ENCODE results near the gene CCL1. TPM values are rescaled to one million over a fixed set of nuclear protein-coding genes. Genes with fewer than 3 reads are reported as not detected.

The CCL1 gene
- total RNA-seq, 1 experiment from 2014 or later, result not detected

DNA sequence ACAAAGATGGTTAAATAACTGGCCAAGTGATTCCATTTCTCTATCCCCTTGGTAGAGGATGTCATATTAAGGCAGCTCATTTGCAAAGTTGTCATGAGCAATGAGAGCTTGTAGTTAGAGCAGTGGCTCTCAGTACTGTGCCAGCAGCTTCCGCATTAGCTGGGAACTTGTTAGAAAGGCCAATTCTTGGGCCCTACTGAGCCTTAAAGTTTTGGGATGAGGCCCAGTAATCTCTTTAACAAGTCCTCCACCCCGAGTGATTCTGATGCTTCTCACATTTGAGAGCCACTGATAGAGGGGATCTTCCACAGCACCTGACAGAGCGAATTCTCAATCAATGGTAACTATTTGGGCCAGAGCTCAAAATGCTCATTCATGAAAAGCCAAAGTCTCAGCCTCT lies 20.2 kb upstream of the CCL1 start:
- DNase-seq (ENCODE audit: low read depth), result no peak

DNA sequence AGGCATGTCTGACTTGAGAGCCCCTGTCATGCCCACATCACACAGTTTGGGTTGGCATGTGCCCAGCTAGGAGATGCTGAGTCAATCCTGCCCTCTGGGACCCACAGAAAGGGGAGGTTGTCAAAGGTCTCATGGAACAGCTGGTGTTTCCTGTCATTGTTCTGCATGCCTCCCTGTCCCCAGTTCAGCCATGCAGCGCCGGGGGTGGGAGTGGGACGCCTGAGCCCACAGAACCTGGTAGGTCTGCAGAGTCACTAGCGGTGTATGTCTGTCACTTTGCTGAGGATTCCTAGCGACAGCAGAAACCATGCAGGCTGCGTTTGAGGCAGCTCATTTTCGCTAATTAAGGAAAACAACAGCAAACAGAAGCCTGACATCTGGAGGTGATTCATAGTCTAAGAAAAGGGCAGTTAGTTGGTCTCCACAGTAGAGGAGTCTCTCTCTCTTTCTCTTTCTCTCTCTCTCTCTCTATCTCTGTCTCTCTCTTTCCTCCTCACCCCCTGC lies 19.6 kb upstream of the CCL1 start:
- DNase-seq (ENCODE audit: low read depth), result peak; percentile 47

DNA sequence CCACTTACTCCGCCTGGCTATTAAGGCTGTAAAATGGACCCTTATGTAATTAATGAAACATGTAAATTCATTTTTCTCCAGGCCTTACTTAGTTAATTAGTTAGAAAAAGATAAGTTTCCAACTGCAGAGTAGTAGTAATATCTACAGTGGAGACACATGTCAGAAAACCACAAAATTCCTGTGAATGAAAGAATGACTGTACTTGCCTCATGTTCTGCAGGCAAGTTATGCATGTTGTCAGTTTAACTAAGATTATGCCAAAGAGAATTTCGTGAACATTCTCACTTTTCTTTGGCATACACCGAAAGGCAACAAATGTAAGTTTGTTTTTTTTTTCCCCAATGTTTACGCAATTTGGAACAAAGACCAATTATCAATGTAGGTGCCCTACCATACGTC lies 16.8 kb upstream of the CCL1 start:
- DNase-seq (ENCODE audit: low read depth), result no peak

DNA sequence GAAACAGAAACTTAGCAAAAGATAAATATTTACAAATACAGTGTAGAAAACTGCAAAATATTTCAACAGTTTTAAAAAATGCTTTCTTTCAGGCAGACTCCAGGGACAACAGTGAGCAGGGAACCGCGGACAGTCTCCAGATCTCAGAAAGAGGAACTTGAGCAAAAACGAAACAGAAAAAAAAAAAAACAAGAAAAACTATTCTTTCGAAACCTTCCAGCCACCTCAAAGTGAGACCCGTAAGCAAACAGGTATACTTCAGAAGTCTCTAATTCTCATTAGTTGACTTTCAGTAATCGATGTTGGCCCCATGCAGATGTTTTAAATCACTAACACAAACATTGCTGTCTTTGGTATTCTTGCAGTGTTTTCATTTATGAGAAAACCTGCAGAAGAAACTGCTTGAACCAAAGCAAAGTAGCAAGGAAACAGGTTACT lies 15.7 kb upstream of the CCL1 start:
- DNase-seq (ENCODE audit: low read depth), result no peak

DNA sequence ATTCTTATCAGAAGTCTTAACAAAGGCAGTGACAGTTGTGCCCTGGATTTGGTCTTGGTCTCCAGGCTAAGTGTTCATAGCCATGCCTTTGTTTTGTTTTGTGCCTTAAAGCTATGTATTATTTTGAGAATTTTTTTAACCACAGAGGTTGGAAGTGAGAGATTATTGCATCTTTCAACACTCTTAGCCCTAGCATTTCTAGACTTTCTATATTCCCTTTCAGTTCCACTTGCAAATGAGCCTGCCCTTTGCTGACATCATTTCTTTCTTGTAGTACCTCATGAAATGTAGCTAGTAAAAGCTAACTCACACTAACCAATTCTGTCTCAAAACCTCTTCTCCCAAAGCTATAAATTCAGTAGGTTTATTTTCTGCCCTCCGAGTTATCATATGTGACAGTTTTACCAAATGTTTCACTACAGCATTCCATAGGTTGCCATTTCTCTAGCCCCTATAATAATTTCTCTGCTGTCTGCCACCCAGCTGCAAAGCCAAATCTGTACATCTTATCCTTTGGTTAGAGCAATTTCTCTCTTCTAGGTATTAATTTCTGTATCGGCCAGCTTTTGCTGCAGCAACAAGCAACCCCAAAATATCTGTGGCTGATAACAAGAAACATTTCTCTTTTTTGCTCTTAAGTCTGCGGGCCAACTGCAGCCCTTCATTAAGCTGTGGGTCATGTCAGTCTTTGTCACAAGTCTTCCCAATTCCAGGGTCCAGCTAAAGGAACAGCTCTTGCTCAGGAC lies 14.2 kb upstream of the CCL1 start:
- no peak for DNase-seq (ENCODE audit: low read depth)

- DNase-seq (ENCODE audit: low read depth), result no peak
Measured at GRCh38 chr17:34375426-34375997, 12.5 kb upstream of the CCL1 start.

DNA sequence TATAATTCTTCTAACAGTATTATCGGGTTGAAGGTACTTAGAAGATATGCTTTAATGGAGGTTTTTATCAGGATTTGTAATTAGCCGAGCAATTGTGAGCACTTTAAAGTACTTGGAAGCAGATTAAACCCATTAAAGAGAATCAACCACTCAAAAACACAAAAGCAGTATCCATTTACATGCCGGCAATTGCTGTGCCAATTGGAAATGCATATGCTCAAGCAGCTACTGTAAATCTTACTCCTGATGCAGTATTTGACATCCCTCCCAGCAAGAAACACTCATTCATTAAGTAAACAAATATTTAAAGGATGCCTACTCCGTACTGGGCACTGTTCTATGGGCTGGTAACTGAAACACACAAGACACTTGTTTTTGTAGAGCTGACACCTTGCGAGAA lies 11.4 kb upstream of the CCL1 start:
- DNase-seq (ENCODE audit: low read depth), result no peak

DNA sequence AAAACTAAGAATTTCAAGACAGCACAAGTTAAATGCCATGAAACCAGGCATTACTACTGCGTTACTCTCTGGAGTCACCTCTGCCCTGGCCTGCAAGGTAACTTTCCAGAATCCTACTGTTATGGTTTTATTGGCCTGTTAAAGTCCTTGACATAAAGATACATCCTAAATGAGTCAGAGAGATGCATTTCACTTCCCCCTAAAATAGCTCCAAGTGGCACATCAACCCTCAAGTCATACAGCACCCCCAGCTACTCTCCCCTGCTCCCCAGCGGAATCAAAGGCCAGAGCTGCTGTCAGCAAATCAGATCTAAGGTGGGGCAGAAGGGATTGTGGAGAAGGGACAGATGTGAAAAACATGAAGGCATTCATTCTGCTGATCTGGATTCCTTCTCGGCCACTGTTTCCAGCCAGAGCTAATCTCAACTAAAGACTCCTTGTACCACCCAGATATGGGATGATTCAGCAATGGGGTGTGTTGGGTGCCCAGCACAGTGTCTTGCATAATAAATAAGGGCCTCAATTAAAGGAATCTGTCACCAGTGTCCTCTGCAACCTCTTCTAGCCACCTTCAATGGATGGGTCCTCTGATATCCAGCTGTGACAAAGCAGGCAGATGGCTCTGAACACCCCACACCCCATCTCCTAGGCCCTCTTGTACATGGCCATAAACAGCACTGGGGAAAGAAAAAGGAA lies 8.5 kb upstream of the CCL1 start:
- DNase-seq (ENCODE audit: low read depth), result no peak

DNA sequence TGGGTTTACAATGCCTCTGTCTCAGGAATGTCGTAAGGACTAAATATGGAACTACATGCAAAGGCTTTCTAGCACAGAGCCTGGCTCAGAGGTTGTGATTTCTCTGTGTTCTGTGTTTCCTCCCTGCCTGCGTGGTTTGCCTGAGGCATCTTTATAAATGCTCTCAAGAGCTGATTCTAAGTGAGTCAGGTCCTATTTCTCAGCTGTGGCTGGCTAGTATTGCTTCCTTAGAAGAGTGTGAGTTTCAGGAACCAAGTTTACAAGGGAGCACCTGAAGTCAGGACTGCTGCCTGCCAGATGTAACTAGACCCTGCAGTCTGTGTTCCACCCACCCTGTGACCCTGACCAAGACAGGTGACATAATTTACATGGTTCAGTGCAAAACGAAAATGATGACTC lies 8.0 kb upstream of the CCL1 start:
- no peak for DNase-seq (ENCODE audit: low read depth)

DNA sequence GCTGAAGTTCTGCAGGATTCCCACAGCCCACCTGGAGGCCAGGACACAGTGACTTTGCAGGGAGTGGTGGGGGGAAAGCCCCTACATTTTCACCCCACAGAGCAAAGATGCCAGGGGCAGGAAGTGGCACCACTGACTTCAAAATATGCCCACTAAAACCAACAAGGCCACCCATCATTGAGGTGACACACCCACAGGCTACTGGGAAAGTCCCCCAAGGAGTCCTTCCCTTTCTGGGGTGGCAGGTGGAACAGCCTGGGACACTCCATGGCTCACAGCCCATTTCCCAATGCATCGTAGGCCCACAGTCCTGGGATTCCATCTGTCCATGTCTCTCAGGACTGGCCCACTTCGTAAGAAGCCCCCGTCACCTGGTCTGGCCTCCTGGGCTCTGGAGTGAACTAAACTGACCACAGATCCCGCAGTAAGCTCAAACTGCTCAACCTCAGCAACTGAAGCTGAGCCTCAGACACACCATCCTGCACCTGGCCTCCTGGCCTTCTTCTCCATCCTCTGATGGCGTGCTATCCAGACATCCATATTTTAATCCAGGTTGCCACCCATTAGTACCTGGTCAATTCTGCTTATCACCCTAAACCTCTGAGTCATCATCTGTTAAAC lies 7.5 kb upstream of the CCL1 start:
- no peak for DNase-seq (ENCODE audit: low read depth)

DNA sequence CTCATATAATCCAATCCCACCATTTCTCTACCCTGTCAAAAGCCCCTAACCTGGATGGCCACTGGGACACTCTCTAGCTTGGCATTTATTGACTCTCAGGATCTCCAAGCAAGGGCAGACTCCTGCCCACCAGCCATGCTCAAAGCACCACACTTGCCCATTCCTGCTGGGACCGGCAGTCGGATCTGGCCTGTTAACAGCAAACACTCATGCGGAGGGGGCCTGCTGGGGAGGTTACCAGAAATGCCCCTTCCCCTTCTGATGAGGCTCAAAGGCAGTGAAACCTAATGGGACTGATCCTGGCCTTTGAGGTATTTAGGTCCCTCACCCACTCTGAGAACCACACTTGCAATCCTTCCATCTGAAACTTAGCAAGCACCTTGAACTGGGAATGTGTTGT lies 6.5 kb upstream of the CCL1 start:
- DNase-seq (ENCODE audit: low read depth), result no peak

- DNase-seq (ENCODE audit: low read depth), result no peak
Measured at GRCh38 chr17:34368946-34369500, 6.0 kb upstream of the CCL1 start.

DNA sequence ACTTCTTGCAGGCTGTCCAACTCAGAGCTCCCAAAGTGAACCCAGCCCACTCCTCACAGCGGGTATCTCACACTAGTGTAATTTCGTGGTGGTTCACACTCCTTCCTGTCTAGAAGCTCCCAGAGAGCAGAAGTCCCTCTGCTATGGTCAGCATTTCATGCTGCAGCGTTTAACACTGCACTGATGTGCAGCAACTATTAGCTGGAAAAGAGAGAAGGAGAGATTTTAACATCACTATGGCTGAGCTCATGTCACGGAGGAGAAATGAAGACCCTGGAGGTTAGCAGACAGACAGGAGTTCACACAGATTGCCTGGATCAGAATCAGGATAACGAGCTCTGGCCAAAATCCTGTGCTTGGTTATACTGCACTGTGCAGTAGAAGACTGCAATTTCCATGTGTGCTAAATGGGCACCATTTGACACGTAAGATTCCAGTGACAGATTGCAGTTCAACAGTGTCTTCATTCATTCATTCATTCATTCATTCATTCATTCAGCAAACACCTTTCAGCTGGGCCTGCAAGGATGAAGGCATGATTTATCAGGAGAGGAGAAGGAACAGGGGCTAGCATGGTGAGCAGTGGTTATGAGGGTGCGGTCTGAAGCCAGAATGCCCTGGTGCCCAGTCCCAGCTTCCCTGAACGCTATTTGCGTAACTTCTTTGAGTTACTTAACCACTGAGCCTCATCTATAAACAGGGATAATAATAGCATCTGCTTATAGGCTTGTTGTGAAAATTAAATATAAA lies 5.3 kb upstream of the CCL1 start:
- DNase-seq (ENCODE audit: low read depth), result no peak

- no peak for DNase-seq (ENCODE audit: low read depth)
Measured at GRCh38 chr17:34367486-34368195, 4.6 kb upstream of the CCL1 start.

DNA sequence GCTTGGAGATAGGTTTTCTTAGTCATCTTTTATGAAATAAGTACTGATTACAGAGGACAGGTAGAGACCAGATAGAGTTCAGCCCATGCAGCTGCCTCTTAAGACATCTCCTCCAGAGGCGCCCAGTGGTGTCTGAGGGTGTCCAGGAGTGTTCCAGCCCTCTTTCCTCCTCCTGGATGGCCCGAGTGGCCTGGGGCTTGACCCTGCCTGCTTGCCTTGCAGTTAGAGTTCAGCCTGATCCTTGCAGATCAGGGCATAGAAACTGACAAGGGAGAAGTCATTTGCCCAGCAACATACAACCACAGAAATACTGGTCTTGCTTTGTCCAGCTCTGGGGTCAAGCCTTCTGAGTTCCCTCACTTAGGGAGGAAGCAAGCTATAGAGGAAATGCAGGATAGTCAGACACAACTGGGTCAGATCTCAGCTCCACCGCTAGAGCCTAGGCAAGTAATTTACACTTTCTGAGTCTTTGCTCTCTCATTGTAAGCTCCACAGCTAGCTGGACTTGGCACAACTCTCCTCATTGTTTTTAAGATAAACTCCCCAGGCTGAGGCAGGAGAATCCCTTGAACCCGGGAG lies 3.6 kb upstream of the CCL1 start:
- no peak for DNase-seq (ENCODE audit: low read depth)

GRCh38 chr17:34366010-34366409 lies 3.0 kb upstream of the CCL1 start:
- no peak for DNase-seq (ENCODE audit: low read depth)

- DNase-seq (ENCODE audit: low read depth), result no peak
Measured at GRCh38 chr17:34365340-34365739, 2.3 kb upstream of the CCL1 start.

- DNase-seq (ENCODE audit: low read depth), result no peak
Measured at GRCh38 chr17:34364751-34365150, 1.7 kb upstream of the CCL1 start.

GRCh38 chr17:34361478-34362061 lies 1.5 kb downstream of the CCL1 start:
- DNase-seq (ENCODE audit: low read depth), result peak; percentile 70
